Astrocyte of the hippocampus (primary cell): ENCODE measurements around the gene AGAP4.
"Not testable (repeated sequence)": the region's sequence is repeated elsewhere in the genome, so short reads cannot be mapped to it uniquely, and the experiment has no call there.

Source experiments
- DNase-seq: peaks from one replicate; pipeline ENCODE4 v3.0.0; 2011; ENCODE audit warnings: low read depth, low spot score

The AGAP4 gene

GRCh38 chr10:45847400-45847799 lies at the start of gene AGAP4:
Gene AGAP4, minus strand, starts transcription at chr10:45847500. Its CDS starts 153 bp downstream, at chr10:45847347.
- DNase-seq, result not testable (repeated sequence)

- DNase-seq, result peak; percentile 4
Observed at GRCh38 chr10:45890721-45891120, 43.4 kb upstream of the AGAP4 start.

- peak; percentile 5 for DNase-seq
Observed at GRCh38 chr10:45889539-45890230, 42.4 kb upstream of the AGAP4 start.

DNA sequence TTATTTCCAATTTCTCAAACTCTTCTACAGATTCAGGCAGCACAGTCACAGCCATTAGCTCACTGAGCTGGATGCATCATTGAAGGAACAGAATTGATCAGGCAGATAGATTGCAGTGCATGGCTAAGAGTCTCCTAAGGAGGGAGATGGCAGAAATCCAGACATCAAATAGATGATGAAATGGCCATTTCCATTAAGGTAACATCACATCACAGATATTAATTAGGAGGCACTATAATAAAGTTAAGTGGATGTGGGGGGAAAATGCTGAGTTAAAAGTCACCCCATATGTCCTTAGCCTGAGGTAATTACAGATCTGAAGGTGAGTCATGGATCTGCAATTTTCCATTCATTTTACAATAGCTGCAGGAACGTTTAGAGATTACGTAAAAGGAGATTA lies 35.6 kb upstream of the AGAP4 start:
- DNase-seq, result peak; percentile 0

- not testable (repeated sequence) for DNase-seq
Observed at GRCh38 chr10:45865404-45865803, 18.1 kb upstream of the AGAP4 start.

DNA sequence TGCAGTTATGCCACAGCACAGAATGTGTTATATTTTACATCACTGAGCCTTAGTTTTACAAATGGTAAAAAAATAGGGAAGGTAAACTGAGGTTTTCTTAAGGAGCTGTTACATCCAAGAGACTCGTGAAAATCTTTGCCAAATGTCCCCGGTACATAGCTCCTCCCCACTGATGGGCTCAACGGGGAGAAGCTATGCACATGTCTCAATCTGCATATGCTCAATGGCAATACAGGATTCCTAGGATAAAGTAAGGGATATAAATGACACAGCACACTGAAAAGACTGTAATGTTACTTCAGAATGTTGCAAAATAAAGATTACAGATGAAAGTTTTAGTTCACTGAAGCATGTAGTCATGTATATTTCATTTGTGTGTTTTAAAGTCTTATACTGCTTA lies 17.0 kb upstream of the AGAP4 start:
- not testable (repeated sequence) for DNase-seq

DNA sequence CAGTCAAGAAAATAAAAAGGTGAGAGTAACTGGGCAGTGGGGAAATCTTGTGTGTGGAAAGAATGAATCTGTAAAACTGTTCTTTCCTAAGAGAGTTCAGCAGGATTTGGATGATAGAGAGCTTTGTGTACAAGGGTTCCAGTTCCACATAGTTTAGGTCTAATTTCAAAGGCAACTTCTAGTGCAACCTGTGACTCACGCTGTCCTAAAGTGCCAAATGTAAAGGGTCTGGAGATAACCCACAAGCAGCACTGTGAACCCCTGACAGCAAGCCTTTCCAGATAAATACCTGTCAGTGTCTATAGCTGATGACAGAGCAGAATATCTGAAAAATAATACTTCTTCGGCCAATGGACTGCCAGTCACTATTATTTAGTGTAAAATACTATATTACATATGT lies 16.3 kb upstream of the AGAP4 start:
- peak; percentile 17 for DNase-seq

DNA sequence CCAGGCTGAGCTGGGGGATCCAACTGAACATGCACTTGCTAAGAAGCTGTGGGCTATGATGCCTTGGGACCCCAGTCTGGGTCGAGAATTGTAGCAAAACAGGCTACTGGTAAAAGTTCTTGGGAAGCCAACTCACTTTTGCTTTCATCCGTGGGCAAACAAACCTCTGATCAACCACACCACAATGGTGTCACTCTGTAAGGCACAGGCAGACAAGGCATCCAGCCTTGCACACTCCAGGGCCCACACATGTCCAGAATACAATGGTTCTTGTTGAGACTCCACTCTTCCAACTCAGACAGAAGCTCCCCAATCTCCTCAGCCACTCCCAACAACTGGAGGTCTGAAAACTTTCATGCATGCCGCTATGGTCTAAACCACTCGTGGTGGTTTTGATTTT lies 10.6 kb upstream of the AGAP4 start:
- DNase-seq, result not testable (repeated sequence)

- not testable (repeated sequence) for DNase-seq
Observed at GRCh38 chr10:45848467-45848866, 1.2 kb upstream of the AGAP4 start.

- DNase-seq, result not testable (repeated sequence)
Observed at GRCh38 chr10:45822918-45823317, 24.4 kb downstream of the AGAP4 start.

DNA sequence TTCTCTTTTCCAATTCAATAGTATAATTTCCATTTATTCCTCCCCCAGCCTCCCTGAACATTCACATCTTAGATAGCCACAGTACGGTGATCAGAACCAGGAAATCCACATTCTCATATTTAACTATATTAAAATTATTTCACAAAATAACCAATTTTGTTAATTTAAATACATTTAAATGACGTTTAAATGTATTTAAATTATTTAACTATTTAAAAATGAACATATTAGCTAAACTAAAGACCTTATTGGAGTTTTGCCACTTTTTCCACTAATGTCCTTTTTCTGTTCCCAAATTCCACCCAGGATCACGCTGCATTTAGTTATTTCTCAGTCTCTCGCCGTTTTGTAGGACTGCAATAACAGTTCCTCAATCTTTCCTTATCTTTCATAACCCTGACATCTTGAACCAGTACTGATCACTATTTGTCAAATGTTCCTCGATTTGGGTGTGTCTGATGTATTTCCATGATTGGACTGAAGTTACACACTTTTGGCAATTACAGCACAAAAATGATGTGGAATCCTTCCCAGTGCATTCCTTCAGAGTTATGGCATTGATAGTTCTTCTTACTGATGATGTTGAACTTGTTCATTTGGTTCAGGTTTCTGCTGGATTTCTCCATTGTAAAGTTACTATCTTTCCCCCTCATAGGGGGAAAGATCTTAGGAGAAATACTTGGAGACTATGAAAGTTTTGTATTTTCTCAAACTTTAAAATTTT lies 27.0 kb downstream of the AGAP4 start:
- not testable (repeated sequence) for DNase-seq

- no peak for DNase-seq
Observed at GRCh38 chr10:45819552-45819951, 27.7 kb downstream of the AGAP4 start.

DNA sequence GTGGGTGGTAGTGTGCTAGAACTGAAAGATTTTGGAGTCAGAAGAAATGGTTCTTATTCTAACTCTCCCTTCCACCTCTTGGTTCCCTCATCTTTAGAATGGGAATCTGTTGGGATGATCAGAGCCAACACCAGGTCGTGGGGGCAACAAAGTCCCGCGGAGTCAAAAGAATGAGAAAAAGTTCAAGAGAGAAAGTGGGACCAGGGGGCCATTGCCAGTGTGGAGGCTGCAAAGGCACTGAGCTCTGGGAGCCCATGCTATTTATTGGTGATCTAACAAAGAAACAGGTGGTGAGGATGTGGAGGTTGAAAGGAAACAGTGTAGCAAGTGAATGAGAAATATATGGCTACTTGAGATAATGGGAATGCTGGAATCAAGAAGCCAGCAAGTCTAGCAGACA lies 29.4 kb downstream of the AGAP4 start:
- no peak for DNase-seq

DNA sequence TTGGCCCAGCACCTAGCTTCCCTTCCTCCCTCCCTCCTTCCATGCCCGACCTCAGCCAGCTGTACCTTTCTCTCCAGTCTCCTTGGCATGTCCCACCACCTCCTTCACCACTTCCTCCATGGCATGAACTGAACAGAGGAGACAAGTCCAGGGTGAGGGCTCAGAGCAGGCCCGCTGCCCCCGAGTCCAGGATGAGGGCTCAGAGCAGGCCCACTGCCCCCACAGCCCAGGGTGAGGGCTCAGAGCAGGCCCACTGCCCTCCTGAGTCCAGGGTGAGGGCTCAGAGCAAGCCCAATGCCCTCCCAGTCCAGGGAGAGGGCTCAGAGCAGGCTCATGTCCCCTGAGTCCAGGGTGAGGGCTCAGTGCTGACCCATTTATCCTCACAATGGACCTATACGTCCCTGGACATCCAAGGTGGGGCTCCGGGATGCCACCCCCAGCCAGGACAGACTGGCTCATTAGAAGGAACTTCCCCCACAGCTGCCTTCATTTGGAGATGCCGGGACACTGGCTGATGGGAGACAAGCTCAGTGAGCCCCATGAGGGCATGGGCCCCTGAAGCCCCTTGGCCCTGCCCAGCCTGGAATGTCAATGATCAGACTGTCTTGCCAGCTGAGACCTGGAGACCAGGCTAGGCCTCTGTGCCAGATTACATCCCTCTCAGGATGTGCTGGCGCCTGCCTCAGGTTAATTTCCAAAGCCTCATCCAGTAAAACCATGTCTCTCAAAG lies 30.0 kb downstream of the AGAP4 start:
- DNase-seq, result no peak

DNA sequence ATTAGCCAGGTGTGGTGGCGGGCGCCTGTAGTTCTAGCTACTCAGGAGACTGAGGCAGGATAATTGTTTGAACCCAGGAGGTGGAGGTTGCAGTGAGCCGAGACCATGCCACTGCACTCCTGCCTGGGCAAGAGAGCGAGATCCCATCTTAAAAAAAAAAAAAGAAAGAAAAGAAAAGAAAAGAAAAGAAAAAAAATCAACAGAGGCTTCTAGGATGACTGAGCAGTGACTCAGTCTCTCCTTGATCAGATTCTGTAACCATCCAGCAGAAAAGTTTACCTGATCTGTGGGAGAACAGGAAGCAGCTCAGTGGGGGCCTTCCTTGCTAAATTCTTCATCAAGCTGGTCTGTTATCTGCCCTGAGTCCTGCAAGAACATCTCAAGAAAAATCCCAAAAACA lies 33.2 kb downstream of the AGAP4 start:
- peak; percentile 8 for DNase-seq

- not testable (repeated sequence) for DNase-seq
Observed at GRCh38 chr10:45812959-45813358, 34.3 kb downstream of the AGAP4 start.

GRCh38 chr10:45811075-45811474 lies 36.2 kb downstream of the AGAP4 start:
- no peak for DNase-seq

GRCh38 chr10:45809837-45810236 lies 37.5 kb downstream of the AGAP4 start:
- peak; percentile 6 for DNase-seq

GRCh38 chr10:45804996-45805395 lies 42.3 kb downstream of the AGAP4 start:
- DNase-seq, result not testable (repeated sequence)

DNA sequence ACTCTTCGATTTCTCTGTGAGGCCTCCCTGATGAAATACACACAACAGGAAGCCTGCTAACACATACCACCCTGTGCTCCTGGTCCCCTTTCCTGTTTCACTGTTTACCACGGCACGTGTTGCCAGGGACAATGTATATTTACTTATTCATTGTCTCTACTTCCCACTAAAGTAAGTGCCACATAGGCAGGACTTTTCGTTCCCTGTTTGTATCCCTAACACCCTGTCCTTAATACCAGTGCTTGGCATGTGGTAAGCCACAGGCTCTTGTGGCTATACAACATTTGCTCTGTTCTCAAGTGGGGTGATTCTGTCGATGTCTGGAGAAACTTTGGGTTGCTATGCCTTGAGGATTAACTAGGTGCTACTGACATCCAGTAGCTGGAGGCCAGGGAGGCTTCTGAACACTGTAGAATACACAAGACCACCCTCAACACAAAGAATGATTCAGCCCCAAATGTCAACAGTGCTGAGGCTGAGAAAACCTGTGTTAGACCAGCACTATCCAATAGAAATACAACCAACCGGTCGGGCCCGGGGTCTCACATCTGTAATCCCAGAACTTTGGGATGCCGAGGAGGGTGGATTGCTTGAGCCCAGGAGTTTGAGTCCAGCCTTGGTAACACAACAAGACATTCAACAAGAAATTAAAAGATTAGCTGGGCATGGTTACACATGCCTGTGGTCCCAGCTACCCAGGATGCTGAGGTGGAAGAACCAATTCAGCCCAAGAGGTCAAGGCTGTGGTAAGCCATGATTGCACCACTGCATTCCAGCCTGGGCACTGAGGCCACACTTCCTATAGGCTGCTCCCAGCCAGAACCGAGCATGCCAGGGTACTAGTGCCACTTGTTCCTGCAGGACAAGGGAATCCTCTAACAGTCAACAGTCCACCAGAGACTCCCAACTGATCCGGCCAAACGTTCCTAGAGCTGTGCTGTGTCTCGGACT lies 44.0 kb downstream of the AGAP4 start:
- DNase-seq, result peak; percentile 76

- not testable (repeated sequence) for DNase-seq
Observed at GRCh38 chr10:45794761-45795160, 52.5 kb downstream of the AGAP4 start.
